ENCODE results near the gene HDLBP.

DNA sequence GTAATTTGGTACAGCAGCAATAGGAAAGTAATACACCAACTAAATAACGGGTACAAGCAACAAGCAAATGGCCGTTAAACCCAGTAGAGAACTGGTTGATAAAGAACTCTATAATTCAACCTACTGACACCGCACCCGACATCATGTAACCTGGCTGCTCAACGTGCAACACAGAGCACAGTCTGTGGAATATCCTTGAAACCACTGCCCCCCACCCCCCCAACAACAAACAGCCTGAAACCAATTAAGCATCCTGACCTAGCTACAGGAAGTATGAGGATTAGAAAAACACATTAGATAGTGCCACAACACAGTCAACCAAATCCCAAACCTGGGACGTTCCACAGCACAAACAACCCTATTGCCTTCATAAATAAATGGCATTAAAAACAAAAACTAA is 23.5 kb downstream of the HDLBP start:
- TF ChIP-seq, protein P1, sequence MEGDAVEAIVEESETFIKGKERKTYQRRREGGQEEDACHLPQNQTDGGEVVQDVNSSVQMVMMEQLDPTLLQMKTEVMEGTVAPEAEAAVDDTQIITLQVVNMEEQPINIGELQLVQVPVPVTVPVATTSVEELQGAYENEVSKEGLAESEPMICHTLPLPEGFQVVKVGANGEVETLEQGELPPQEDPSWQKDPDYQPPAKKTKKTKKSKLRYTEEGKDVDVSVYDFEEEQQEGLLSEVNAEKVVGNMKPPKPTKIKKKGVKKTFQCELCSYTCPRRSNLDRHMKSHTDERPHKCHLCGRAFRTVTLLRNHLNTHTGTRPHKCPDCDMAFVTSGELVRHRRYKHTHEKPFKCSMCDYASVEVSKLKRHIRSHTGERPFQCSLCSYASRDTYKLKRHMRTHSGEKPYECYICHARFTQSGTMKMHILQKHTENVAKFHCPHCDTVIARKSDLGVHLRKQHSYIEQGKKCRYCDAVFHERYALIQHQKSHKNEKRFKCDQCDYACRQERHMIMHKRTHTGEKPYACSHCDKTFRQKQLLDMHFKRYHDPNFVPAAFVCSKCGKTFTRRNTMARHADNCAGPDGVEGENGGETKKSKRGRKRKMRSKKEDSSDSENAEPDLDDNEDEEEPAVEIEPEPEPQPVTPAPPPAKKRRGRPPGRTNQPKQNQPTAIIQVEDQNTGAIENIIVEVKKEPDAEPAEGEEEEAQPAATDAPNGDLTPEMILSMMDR (IDR thresholded peaks at IDR 0.05 in 8 of 11, conservative IDR thresholded peaks at IDR 0.05 in 3 of 11): no peak
- TF ChIP-seq POLR2AphosphoS5 (IDR thresholded peaks at IDR 0.05): no peak

All from spleen (tissue), 7 donors.